Skeletal muscle tissue (tissue), 4 donors: ENCODE data around the gene PPTC7. TPM values are rescaled to one million over a fixed set of nuclear protein-coding genes. Genes with fewer than 3 reads are reported as not detected.

Experiments
- H3K27ac ChIP-seq: one replicate; pipeline ENCODE4 v1.7.0; 2013; ENCODE audit warnings: mild to moderate bottlenecking, low read depth, low read length, inconsistent platforms
- H3K27me3 ChIP-seq, 3 donors: one replicate each; pipeline ENCODE4 v1.7.0; 2013; ENCODE audit warnings: low read length in 3 of 3; ENCODE audit not compliant: control insufficient read depth in 3 of 3, insufficient read depth in 3 of 3
- H3K36me3 ChIP-seq, 3 donors: one replicate each; pipeline ENCODE4 v1.7.0; 2013; ENCODE audit warnings: low read length in 3 of 3; ENCODE audit not compliant: control insufficient read depth in 3 of 3, insufficient read depth in 3 of 3
- H3K4me1 ChIP-seq, 3 donors: one replicate each; pipeline ENCODE4 v1.7.0; 2013; ENCODE audit warnings: low read length in 3 of 3, mild to moderate bottlenecking in 3 of 3; ENCODE audit not compliant: control insufficient read depth in 3 of 3, insufficient read depth in 3 of 3
- H3K4me3 ChIP-seq, 3 donors: one replicate each; pipeline ENCODE4 v1.7.0; 2013; ENCODE audit warnings: low read length in 3 of 3
- H3K9ac ChIP-seq, 3 donors: one replicate each; pipeline ENCODE4 v1.7.0; 2013; ENCODE audit warnings: low read length in 3 of 3, mild to moderate bottlenecking in 3 of 3, moderate library complexity in 2 of 3, low read depth in 1 of 3
- H3K9me3 ChIP-seq, 3 donors: one replicate each; pipeline ENCODE4 v1.7.0; 2013; ENCODE audit warnings: low read length in 3 of 3; ENCODE audit not compliant: control insufficient read depth in 3 of 3
- total RNA-seq: library from RNA; depleted of rRNA; stranded (reverse); fragments of >200 nt; gene quantifications from one replicate; pipeline ENCODE4 v1.2.3, GENCODE V29; 2014
- donor health status: Osteomylitis.

Gene PPTC7
- total RNA-seq, 1 donor from 2014 or later, result 6.3 TPM

DNA sequence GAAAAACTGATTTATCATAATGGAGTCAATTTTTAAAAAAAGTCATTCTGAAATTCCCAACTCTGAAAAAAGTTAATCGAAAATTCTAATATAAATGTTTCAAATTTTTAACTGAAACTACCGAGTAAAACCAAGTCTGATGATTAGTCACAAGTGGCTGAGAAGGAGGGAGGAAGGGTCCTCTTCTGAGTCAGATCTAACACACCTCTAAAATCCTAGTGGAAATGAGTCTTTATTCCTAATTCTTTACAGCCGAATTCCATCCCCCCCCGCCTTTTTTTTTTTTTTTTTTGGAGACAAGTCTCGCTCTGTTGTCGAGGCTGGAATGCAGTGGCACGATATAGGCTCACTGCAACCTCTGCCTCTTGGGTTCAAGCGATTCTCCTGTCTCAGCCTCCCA lies 43.1 kb downstream of the PPTC7 start:
- peaks cover 56 to 61% (median 60%) of the 10 kb centered on the region in 3 donors for H3K4me1 ChIP-seq

GRCh38 chr12:110538869-110539622 lies 44.1 kb downstream of the PPTC7 start:
- Histone ChIP-seq H3K36me3 (peaks cover 8 to 27% (median 17%) of the 10 kb centered on the region in 3 donors), H3K27me3 (no peaks in the 10 kb centered on the region), H3K27ac (peak overlapping the region; percentile 87), H3K9ac (peak overlapping the region in 2 of 3 donors; percentile 59 to 70), H3K9me3 (no peaks in the 10 kb centered on the region), H3K4me1 (peaks cover 54 to 59% (median 59%) of the 10 kb centered on the region in 3 donors), H3K4me3 (no peak overlapping the region)

More for the DNA sequence above, 43.1 kb downstream of the PPTC7 start:
- peak overlapping the region; percentile 87 for H3K27ac ChIP-seq
- H3K4me3 ChIP-seq, result no peak overlapping the region
- peak overlapping the region in 2 of 3 donors; percentile 59 to 70 for H3K9ac ChIP-seq
- H3K36me3 ChIP-seq, result peaks cover 8 to 27% (median 17%) of the 10 kb centered on the region in 3 donors
- no peaks in the 10 kb centered on the region for H3K9me3 ChIP-seq
- no peaks in the 10 kb centered on the region for H3K27me3 ChIP-seq

DNA sequence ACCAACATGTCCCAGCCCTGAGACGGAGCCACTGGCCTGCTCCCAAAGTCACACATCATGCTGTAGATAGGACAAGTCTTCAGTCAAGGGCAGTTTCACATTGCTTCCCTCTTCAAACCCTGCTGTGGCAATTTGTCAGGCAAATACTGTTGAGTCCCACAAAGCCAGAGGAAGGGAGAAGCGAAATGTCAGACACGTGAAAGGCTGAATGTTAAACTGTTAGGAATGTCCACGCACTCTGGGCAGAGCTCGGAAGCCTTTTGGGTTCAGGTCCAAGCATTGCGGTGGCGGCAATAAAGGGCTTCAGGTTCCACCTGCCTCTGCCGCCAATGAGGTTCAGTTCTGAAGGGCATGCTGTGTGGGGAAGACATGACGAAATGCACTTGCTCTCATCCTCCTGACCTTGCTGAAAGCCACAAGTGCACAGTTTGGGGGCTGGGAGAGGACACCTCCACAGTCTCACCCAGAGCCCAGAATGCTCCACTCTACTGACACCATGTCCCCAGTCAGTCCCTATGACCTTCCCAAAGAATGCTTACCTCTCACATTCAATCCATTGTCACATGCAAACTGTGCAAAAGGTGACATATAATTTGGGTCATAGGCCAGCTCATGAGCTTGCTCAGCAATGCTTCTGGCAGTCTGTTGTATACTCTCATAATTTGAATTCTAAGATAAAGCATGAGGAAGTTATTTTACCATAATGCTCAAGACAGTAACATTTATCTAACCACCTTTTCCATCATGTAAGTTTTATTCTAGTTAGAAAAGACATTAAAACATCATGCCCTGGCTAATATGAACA lies 45.3 kb downstream of the PPTC7 start:
- H3K4me3 ChIP-seq, result peak overlapping the region in 1 of 3 donors; percentile 34
- no peaks in the 10 kb centered on the region for H3K9me3 ChIP-seq
- H3K9ac ChIP-seq, result peak overlapping the region in 2 of 3 donors; percentile 63 to 70
- no peaks in the 10 kb centered on the region for H3K27me3 ChIP-seq
- peaks cover 47 to 54% (median 48%) of the 10 kb centered on the region in 3 donors for H3K4me1 ChIP-seq
- H3K36me3 ChIP-seq, result peaks cover 8 to 30% (median 19%) of the 10 kb centered on the region in 3 donors
- H3K27ac ChIP-seq, result peak overlapping the region; percentile 87

DNA sequence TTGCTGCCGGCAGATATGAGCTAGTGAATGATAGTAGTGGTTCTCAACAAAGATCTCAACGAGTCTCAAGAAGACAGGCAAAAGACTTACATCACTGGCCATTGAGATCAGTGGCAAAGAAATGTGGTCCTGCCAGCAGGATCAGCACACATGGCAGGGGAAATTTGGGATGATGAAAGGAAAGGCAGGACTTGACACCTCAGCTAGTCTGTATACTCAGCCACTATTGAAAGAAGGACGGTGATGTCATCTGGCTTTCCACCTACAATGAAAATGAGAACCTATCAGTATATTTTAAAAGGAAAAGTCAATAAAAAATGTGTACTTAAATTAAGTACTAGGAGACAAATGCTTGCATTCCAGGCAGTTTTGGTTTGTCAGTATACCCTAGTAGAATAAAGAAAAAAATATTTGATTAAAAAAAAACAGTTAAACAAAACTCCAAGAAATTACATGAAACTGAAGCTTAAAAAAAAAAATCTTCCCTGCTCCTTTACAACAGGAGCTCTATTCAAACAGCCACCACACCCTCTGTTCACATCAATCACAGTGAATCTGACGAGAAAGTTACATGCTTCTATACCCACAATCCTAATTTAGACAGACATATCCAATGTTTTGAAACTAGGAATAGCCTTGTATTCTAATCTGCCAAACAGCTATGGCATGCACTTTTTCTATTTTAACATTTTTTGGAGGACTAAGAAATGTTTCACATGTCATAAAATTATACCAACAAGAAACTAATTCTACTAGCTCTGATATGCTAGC lies 46.1 kb downstream of the PPTC7 start:
- Histone ChIP-seq H3K4me1 (peaks cover 46 to 55% (median 49%) of the 10 kb centered on the region in 3 donors), H3K9me3 (no peaks in the 10 kb centered on the region), H3K9ac (peak overlapping the region; percentile 26 to 63 (median 58)), H3K27me3 (no peaks in the 10 kb centered on the region), H3K36me3 (peaks cover 8 to 30% (median 23%) of the 10 kb centered on the region in 3 donors), H3K4me3 (no peak overlapping the region), H3K27ac (peak overlapping the region; percentile 87)

DNA sequence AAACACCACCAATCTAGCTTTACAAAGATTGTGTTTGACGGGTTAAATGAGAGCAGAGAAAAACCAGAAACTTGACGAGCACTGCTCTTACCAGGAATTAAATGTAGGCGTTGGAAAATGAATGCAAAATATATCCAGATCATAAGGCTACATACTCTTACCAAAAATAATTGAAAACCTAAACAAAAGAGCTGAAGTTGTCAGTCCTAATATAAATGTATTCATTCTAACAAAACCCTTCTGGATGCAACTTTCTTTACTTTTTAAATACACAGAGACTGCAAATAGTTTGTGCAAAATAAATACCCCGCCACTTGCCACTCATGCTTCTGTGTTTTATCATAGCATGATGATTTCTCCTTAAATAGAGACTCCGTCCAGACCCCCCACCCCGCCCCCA lies 48.3 kb downstream of the PPTC7 start:
- Histone ChIP-seq H3K36me3 (peaks cover 10 to 35% (median 29%) of the 10 kb centered on the region in 3 donors), H3K4me1 (peaks cover 46 to 58% (median 49%) of the 10 kb centered on the region in 3 donors), H3K9ac (no peak overlapping the region), H3K4me3 (no peak overlapping the region), H3K27ac (no peak overlapping the region), H3K9me3 (no peaks in the 10 kb centered on the region), H3K27me3 (no peaks in the 10 kb centered on the region)

GRCh38 chr12:110533607-110534006 lies 49.5 kb downstream of the PPTC7 start:
- Histone ChIP-seq H3K4me1 (peaks cover 34 to 49% (median 38%) of the 10 kb centered on the region in 3 donors), H3K4me3 (no peak overlapping the region), H3K27ac (no peak overlapping the region), H3K9me3 (no peaks in the 10 kb centered on the region), H3K36me3 (peaks cover 11 to 31% (median 29%) of the 10 kb centered on the region in 3 donors), H3K27me3 (no peaks in the 10 kb centered on the region), H3K9ac (no peak overlapping the region)

- Histone ChIP-seq H3K27me3 (no peaks in the 10 kb centered on the region), H3K9ac (no peak overlapping the region), H3K4me1 (peaks cover 25 to 40% (median 29%) of the 10 kb centered on the region in 3 donors), H3K9me3 (no peaks in the 10 kb centered on the region), H3K27ac (no peak overlapping the region), H3K36me3 (peaks cover 11 to 25% (median 25%) of the 10 kb centered on the region in 3 donors), H3K4me3 (no peak overlapping the region)
Observed at GRCh38 chr12:110532644-110533043, 50.5 kb downstream of the PPTC7 start.

DNA sequence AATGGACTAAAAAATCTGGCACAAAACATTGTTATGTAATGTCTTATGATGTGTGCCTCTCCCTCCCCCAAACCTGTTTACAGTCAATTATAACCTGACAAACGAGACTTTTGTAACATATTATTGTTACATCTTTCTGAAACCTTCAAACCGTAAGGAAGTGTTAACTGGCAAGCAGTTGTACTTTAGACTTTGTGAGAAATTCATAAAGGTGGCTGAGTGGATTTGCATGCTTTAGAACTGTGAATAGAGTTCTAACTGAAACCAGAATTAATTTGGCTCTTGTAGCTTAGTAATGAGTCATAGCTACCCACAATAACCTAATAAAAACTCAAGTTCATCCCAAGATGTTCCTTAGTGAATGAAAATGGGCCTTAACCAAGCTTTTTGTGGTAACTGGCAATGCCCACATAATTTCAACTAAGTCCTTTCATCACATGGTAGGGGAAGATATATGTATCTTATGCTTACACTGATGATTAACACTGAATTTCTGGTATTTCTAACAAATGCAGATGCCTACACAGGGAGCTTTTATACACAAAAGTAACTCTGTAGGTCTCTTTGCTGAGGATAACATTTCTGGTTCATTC lies 51.3 kb downstream of the PPTC7 start:
- Histone ChIP-seq H3K4me1 (peaks cover 21 to 35% (median 29%) of the 10 kb centered on the region in 3 donors), H3K36me3 (peaks cover 10 to 24% (median 23%) of the 10 kb centered on the region in 3 donors), H3K4me3 (no peak overlapping the region), H3K9me3 (no peaks in the 10 kb centered on the region), H3K9ac (no peak overlapping the region), H3K27me3 (no peaks in the 10 kb centered on the region), H3K27ac (no peak overlapping the region)

DNA sequence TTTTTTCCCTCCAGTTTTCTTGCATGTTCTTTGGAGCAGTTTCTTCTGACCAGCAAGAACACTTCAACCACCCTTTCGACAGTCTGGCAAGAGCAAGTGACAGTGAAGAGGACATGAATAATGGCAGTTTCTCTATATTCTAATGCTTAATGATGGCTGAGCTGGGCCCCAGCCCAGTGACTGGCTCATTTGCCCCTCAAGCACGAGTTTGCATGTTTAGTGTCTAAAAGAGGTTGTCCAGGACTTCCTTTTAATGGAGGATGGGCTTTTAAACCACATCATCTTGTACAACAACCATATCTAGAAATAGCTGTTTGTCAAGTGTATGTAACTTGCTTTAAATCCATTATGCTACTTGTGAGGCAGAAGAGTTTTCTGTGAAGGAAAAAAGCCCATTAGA lies 52.6 kb downstream of the PPTC7 start:
- no peak overlapping the region for H3K9ac ChIP-seq
- no peak overlapping the region for H3K4me3 ChIP-seq
- no peak overlapping the region for H3K27ac ChIP-seq
- H3K36me3 ChIP-seq, result peaks cover 5 to 14% (median 12%) of the 10 kb centered on the region in 3 donors
- H3K9me3 ChIP-seq, result no peaks in the 10 kb centered on the region
- no peaks in the 10 kb centered on the region for H3K27me3 ChIP-seq
- H3K4me1 ChIP-seq, result peaks cover 9 to 25% (median 17%) of the 10 kb centered on the region in 3 donors
